Loucy (cell line): Measurements from ENCODE around the gene SNRPF.
"Not testable (repeated sequence)": the region's sequence is repeated elsewhere in the genome, so short reads cannot be mapped to it uniquely, and the experiment has no call there.

ENCODE experiments used
- H2AFZ ChIP-seq: fragments of 200-600 bp; sonication (generic); 2 replicates; pipeline ENCODE4 v1.6.0; 2016; ENCODE audit warnings: antibody characterized with exemption, mild to moderate bottlenecking, low read length, moderate library complexity
- H3F3A ChIP-seq: fragments of 200-600 bp; 2 replicates; pipeline ENCODE4 v1.6.0; 2016; ENCODE audit warnings: antibody characterized with exemption, low read depth, mild to moderate bottlenecking
- H3K27me3 ChIP-seq: fragments of 200-600 bp; sonication (generic); 2 replicates; pipeline ENCODE4 v1.6.1; 2014; ENCODE audit warnings: low read length, mild to moderate bottlenecking; ENCODE audit not compliant: insufficient read depth, poor library complexity, severe bottlenecking
- H3K36me3 ChIP-seq: fragments of 200-600 bp; sonication (generic); 2 replicates; pipeline ENCODE4 v1.6.1; 2016; ENCODE audit warnings: low read length; ENCODE audit not compliant: insufficient read depth
- H3K4me1 ChIP-seq: fragments of 200-600 bp; sonication (generic); 2 replicates; pipeline ENCODE4 v1.5.1; 2014; ENCODE audit warnings: low read length, mild to moderate bottlenecking; ENCODE audit not compliant: insufficient read depth, poor library complexity, severe bottlenecking
- H3K4me2 ChIP-seq: fragments of 200-600 bp; sonication (generic); 2 replicates; pipeline ENCODE4 v1.6.0; 2014; ENCODE audit warnings: antibody characterized with exemption, low read length, low read depth, mild to moderate bottlenecking; ENCODE audit not compliant: poor library complexity, severe bottlenecking
- H3K4me3 ChIP-seq: fragments of 200-600 bp; sonication (generic); 2 replicates; pipeline ENCODE4 v1.5.1; 2014; ENCODE audit warnings: low read length, mild to moderate bottlenecking, mixed read lengths; ENCODE audit not compliant: poor library complexity, severe bottlenecking
- H3K79me2 ChIP-seq: fragments of 200-600 bp; sonication (generic); 2 replicates; pipeline ENCODE4 v1.6.1; 2014; ENCODE audit warnings: low read length; ENCODE audit not compliant: insufficient read depth
- H3K9ac ChIP-seq: fragments of 200-600 bp; sonication (generic); 2 replicates; pipeline ENCODE4 v1.6.0; 2014; ENCODE audit warnings: mild to moderate bottlenecking, low read depth, low read length, moderate library complexity; ENCODE audit not compliant: poor library complexity, severe bottlenecking
- H3K9me2 ChIP-seq: fragments of 200-600 bp; sonication (generic); replicated peaks from 2 replicates; pipeline ENCODE4 v1.6.1; 2016; ENCODE audit warnings: low read depth, low read length, mixed read lengths
- H3K9me3 ChIP-seq: fragments of 200-600 bp; sonication (generic); 2 replicates; pipeline ENCODE4 v1.6.1; 2014; ENCODE audit warnings: mild to moderate bottlenecking, antibody characterized with exemption, low read length, low read depth; ENCODE audit not compliant: insufficient read depth
- H4K20me1 ChIP-seq: fragments of 200-600 bp; sonication (generic); 2 replicates; pipeline ENCODE4 v1.6.0; 2014; ENCODE audit warnings: antibody characterized with exemption, low read length, mild to moderate bottlenecking; ENCODE audit not compliant: insufficient read depth, poor library complexity, severe bottlenecking
- EZH2phosphoT487 ChIP-seq: fragments of 200-600 bp; IDR thresholded peaks from 2 replicates; pipeline ENCODE4 v1.6.1; 2018; ENCODE audit warnings: antibody characterized with exemption, mild to moderate bottlenecking, moderate library complexity, borderline replicate concordance
- TF ChIP-seq, protein P1 (sequence below): fragments of 200-600 bp; sonication (generic); conservative IDR thresholded peaks from 2 replicates; pipeline ENCODE4 v1.5.1; 2014; ENCODE audit warnings: mild to moderate bottlenecking, antibody characterized with exemption, low read length

SNRPF gene

GRCh38 chr12:95858451-95859343 lies at the start of gene SNRPF:
SNRPF (plus strand) TSS chr12:95858952; CDS start chr12:95859074, 122 bp downstream.
- TF ChIP-seq EZH2phosphoT487: no peak
- TF ChIP-seq, protein P1, sequence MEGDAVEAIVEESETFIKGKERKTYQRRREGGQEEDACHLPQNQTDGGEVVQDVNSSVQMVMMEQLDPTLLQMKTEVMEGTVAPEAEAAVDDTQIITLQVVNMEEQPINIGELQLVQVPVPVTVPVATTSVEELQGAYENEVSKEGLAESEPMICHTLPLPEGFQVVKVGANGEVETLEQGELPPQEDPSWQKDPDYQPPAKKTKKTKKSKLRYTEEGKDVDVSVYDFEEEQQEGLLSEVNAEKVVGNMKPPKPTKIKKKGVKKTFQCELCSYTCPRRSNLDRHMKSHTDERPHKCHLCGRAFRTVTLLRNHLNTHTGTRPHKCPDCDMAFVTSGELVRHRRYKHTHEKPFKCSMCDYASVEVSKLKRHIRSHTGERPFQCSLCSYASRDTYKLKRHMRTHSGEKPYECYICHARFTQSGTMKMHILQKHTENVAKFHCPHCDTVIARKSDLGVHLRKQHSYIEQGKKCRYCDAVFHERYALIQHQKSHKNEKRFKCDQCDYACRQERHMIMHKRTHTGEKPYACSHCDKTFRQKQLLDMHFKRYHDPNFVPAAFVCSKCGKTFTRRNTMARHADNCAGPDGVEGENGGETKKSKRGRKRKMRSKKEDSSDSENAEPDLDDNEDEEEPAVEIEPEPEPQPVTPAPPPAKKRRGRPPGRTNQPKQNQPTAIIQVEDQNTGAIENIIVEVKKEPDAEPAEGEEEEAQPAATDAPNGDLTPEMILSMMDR: peak; percentile 25; the same call in 1 of the 2 replicates

GRCh38 chr12:95809000-95809680 lies 49.6 kb upstream of the SNRPF start:
- H3F3A ChIP-seq: no peaks in the 10 kb centered on the region
- no peaks in the 10 kb centered on the region for H3K27me3 ChIP-seq
- H3K36me3 ChIP-seq: no peaks in the 10 kb centered on the region
- H4K20me1 ChIP-seq: no peaks in the 10 kb centered on the region
- H3K9me2 ChIP-seq: no peaks in the 10 kb centered on the region
- no peaks in the 10 kb centered on the region for H3K9me3 ChIP-seq
- no peaks in the 10 kb centered on the region for H3K4me1 ChIP-seq
- TF ChIP-seq, protein P1: no peak
- no peak for TF ChIP-seq EZH2phosphoT487
- H2AFZ ChIP-seq: no peak overlapping the region
- no peak overlapping the region for H3K4me2 ChIP-seq
- no peaks in the 10 kb centered on the region for H3K79me2 ChIP-seq
- no peak overlapping the region for H3K4me3 ChIP-seq
- H3K9ac ChIP-seq: no peak overlapping the region

More at GRCh38 chr12:95858451-95859343, at the start of gene SNRPF:
- Histone ChIP-seq H3K36me3 (peaks cover 25% of the 10 kb centered on the region), H2AFZ (peak within 1 kb of the TSS; percentile 70), H3K79me2 (peaks cover 50% of the 10 kb centered on the region), H3K9me2 (no peaks in the 10 kb centered on the region), H3K9me3 (peaks cover 13% of the 10 kb centered on the region), H4K20me1 (peaks cover 34% of the 10 kb centered on the region), H3K4me1 (peaks cover 19% of the 10 kb centered on the region), H3F3A (no peaks in the 10 kb centered on the region), H3K4me3 (peak within 1 kb of the TSS; percentile 86), H3K27me3 (no peaks in the 10 kb centered on the region), H3K4me2 (peak within 1 kb of the TSS; percentile 89), H3K9ac (peak within 1 kb of the TSS; percentile 78)

DNA sequence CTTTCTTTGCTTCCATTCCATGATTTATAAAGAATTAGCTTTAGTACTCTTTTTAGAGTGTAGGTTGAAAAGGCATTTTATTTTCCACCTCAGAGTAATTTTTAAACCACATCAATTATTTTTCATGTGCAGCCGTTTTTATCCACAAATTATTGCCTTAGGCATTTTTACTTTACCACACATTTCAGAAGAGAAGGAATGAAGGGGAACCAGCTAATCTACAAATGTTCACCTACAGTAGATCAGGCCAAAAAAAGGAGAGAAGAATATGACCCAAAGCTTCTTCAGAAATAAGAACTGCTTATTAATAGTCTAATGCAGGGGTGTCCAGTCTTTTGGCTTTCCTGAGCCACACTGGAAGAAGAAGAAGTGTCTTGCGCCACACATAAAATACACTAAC lies 48.3 kb upstream of the SNRPF start:
- no peak overlapping the region for H3K9ac ChIP-seq
- no peak overlapping the region for H3K4me2 ChIP-seq
- H3K9me3 ChIP-seq: no peaks in the 10 kb centered on the region
- no peaks in the 10 kb centered on the region for H3F3A ChIP-seq
- no peaks in the 10 kb centered on the region for H3K79me2 ChIP-seq
- H3K4me1 ChIP-seq: no peaks in the 10 kb centered on the region
- H3K4me3 ChIP-seq: no peak overlapping the region
- no peak for TF ChIP-seq EZH2phosphoT487
- TF ChIP-seq, protein P1: no peak
- H4K20me1 ChIP-seq: no peaks in the 10 kb centered on the region
- H3K9me2 ChIP-seq: no peaks in the 10 kb centered on the region
- H2AFZ ChIP-seq: no peak overlapping the region
- H3K36me3 ChIP-seq: no peaks in the 10 kb centered on the region
- no peaks in the 10 kb centered on the region for H3K27me3 ChIP-seq

DNA sequence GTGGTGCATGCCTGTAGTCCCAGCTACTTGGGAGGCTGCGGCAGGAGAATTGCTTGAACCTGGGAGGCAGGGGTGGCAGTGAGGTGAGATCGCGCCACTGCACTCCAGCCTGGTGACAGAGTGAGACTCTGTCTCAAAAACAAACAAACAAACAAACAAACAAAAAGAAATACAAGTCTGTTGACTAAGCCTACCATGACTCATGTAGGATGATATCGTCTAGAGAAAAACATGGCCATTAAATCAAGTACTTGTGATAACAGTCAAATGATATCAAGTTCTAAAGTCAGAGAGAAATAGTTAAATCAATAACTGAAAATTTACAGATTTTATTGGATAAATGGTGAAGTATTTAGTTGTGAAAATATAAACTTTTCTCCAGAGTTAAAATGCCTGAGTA lies 46.6 kb upstream of the SNRPF start:
- not testable (repeated sequence) for H3K9me3 ChIP-seq

More for the DNA sequence above, 46.6 kb upstream of the SNRPF start:
- H3K9ac ChIP-seq, H3K4me1 ChIP-seq, H3K27me3 ChIP-seq, H4K20me1 ChIP-seq, H3K79me2 ChIP-seq, H3K9me2 ChIP-seq, H3K4me2 ChIP-seq, H3K4me3 ChIP-seq, H2AFZ ChIP-seq, H3F3A ChIP-seq, H3K36me3 ChIP-seq: not testable (repeated sequence)
